RKO (cell line): ENCODE measurements around the gene IFI6.

Experiments used
- DNase-seq: peaks from one replicate; pipeline ENCODE4 v3.0.0-alpha.2; 2016; ENCODE audit warnings: low spot score

The IFI6 gene

DNA sequence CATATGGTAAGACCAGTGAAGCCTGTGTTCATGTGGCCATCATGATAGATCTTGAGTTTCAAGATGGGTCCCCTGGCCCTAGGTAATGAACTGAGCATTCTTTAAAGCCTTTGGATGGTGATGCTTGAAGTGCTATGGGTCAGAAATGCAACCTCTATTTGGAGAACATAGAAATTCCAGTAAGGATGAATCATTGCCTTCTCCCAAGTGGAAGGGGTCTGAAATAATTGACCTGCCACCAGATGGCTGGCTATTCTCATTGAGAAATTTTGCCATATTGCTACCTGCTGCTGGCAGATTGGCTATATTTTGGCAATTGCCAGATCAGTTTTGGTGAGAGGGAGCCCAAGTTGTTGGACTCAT, 739 bp upstream of the IFI6 start:
- DNase-seq, result no peak

GRCh38 chr1:27669876-27670275, 2.1 kb downstream of the IFI6 start:
- DNase-seq, result no peak

DNA sequence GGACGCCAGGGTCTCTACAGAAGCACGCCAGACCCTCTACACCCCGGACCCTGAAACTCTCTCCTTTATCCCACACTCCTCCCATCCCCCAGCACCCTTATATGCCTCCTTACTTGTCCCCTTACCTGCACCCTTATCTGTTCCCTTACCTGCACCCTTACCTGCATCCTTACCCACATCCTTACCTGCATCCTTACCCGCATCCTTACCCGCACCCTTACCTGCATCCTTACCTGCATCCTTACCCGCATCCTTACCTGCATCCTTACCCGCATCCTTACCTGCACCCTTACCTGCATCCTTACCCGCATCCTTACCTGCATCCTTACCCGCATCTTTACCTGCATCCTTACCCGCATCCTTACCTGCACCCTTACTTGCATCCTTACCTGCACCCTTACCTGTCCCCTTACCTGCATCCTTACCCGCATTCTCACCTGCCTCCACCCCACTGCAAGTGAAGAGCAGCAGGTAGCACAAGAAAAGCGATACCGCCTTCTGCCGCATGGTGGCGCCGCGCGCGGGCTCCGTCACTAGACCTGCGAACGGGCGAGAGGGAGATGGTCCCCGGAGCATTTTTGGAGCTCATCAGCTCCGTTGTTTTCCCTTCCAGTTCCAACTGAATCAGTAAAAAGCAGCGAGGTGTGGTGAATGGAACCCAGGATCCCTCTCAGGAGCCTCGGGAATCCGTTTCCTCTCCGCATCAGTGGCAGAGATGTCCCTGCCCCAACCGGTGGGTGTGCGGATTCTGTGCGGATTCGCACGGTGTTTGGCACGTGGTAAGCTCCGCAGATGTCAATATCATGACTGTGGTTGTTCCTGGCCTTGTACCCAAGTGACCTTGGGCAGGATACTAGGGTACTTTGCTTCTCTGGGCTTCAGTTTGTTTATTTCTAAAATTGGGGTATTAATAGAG, 2.9 kb downstream of the IFI6 start:
- peak; percentile 35 for DNase-seq

GRCh38 chr1:27668121-27668807, 3.7 kb downstream of the IFI6 start:
- no peak for DNase-seq

GRCh38 chr1:27666791-27667254, 5.2 kb downstream of the IFI6 start:
- DNase-seq, result peak; percentile 28

DNA sequence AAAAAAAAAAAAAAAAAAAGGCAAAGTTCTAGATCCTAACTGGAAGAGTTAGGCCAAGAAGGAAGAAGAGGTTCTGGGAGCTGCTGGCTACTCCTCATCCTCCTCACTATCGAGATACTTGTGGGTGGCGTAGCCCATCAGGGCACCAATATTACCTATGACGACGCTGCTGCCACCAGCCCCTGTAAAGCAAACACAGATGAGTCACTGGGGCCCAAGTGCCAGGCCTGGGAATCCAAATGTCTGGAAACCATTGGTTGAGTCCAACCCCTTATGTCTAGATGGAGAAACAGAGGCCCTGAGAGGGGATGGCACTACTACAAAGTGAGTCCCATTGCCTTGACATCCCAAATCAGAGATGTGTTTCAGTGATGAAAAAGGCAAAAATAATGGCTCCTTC, 5.7 kb downstream of the IFI6 start:
- no peak for DNase-seq

DNA sequence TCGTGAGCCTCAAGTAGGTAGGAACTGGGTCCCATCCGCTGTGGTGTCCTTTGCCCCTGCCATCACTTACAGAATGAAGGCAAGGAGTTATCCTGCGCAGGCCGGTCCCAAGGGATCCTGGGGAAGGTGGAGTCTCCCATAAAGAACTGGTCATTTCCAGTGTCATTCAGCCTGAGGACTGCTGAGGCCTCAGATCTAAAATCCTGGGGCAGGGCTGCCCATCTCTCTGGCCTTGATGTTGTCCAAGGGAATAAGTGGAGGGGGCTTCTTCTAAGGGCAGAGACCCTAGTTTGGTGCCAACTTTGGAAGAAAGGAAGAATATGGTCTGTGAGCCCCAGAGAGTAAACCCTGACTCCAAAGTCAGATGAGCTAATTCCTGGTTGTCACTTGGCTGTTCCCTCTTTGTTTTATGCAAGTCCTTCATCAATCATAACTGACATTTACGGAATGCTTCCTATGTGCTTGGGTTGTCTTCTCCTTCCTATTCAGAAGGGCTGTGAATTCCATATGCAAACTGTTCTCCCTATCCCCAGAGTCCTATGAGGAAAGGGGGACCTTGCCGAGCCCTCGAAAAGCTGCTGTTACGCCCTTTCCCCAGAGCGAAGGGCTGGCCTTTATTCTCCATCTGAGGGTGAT, 6.9 kb downstream of the IFI6 start:
- no peak for DNase-seq

DNA sequence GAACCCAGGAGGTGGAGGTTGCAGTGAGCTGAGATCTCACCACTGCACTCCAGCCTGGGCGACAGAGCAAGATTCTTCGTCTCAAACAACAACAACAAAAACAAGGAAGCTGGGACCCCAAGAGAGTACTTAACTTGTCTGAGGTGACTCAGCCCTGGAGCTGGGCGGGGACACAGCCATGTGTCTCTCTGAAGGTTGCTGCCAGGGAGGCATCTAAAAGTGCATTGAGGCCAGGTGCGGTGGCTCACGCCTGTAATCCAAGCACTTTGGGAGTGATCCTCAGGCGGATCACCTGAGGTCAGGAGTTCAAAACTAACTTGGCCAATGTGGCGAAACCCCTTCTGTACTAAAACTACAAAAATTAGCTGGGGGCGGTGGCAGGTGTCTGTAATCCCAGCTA, 7.7 kb downstream of the IFI6 start:
- DNase-seq, result no peak

GRCh38 chr1:27662707-27663393, 9.1 kb downstream of the IFI6 start:
- peak; percentile 74 for DNase-seq

- no peak for DNase-seq
Observed at GRCh38 chr1:27662261-27662660, 9.7 kb downstream of the IFI6 start.

GRCh38 chr1:27661412-27662075, 10.4 kb downstream of the IFI6 start:
- no peak for DNase-seq

GRCh38 chr1:27660300-27660835, 11.6 kb downstream of the IFI6 start:
- no peak for DNase-seq

DNA sequence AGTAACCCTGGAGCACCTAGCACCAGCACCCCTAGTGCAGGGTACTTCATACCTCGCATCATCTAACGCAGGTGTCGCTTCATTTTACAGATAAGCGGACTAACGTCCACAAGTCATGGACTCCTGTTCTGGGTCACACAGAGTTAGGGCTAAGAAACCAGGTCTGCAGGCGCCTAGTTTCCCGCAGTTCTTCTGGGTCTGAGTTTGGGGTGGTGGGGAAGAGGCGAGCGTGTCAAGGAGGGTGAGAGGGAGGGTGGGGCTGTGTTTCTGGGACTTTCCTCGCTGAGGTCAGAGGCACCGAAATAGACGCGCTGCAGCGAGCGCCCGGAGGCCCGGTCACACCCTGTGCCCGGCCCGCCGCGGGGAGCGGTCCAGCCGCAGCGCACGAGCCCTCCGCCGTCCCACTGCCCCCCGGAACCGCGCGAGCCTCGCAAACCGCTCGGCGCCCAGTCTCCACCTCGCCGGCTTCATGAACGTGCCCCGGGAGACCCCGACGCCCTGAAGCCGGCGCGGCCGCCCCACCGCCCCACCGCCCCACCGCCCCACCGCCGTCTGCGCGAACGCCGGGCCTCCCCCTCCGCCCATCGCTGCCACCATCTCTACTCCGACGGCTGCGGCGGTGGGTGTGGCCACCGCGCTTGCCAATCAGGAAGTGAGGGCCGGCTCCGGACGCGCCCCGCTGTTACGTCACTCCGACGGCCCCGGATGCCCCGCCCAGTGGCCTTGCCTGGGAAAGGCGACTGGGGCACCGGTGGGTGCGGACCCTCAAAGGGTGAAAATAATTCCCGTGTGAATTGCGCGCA, 12.3 kb downstream of the IFI6 start:
- no peak for DNase-seq

DNA sequence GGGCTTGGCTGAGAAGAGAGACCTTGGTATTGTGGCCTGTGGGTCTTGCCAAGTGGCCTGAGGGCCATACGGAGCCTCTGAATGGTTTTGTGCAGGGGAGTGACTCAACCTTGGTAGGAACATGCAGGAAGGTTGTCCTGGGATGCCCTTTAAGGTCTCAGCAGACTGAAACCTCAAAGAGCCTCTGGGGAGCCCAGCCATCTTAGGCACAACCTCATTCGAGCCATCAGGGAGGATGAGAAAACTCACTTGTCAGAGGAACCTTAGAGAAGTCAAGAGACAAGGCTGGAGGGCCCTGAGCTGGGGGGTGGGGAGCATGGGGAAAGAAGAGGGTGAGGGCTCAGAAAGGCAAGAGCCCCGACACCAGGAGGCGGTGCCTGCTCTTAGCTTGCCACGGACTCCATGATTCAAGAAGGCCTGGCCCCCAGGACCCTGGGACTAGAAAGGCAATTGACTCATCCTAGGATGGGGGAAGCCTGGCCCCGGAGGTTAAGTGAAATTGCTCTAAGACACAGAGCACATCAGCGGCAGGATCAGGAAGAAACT, 13.0 kb downstream of the IFI6 start:
- DNase-seq, result no peak

GRCh38 chr1:27656157-27656893, 15.7 kb downstream of the IFI6 start:
- peak; percentile 53 for DNase-seq

DNA sequence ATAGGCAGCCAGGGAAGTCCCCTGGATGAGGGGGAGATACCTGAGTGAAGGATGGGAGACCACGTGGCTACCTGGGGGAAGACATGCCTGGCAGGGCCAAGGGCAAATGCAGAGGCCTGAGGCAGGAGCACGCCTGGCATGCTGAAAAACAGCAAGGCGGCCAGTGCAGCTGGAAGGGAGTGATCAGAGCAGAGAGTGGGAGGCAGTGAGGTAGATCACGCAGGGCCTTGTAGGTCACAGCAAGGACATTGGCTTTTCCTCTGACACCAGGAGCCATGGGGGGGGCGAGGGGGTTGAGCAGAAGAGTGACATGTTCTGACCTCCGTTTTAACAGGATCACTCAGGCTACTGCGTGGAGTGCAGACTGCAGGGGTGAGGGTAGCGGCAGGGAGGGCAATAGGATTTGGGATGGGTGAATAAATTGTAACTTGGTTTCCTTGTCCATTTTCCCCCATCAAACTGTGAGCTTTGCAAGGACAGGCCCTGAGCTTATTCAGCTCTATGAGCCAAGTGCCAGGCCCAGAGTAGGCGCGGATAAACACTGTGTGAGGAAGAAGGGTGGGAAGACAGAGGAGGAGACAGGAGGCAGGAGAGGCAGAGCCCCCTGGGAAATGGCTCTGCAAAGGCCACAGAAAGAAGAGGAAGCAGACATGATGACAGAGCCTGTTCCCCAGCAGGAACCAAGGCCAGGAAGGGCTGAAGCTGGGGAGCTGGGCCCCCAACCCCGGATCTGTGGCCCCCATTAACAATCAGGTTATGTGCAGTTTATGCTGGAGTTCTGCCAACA, 16.6 kb downstream of the IFI6 start:
- no peak for DNase-seq

DNA sequence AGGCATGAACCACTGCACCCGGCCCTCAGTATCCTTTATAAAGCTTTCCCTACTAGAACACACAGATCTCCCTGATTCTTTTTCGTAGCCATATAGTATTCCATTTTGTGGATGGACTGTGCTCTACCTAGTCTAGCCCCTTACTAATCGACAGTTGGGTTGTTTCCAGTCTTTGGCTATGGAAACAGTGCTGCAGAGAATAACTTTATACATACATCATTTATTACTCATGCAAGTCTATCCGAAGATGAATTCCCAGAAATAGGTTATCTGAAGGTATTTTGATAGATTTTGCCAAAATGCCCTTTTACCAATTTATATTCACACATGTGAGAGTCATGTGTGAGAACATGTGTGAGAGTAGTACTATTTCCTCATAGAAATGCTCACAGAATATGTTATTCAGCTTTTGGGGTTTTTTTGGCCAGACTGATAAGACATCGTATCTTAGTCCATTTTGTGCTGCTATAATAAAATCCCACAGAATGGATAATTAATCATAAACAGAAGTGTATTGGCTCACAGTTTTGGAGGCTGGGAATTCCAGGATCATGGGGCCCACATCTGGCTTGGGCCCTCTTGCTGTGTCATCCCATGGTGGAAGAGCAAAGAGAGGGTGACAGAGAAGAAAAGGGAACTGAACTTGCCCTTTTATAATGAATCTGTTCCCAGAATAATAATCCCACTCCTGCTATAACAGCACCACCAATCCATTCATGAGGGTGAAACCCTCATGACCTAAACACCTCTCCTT, 19.7 kb downstream of the IFI6 start:
- no peak for DNase-seq
